Activated CD4-positive, alpha-beta T cell treated with anti-CD3 and anti-CD28 coated beads, Interleukin-2, amount 50 U/mL, for 48 hours (primary cell): ENCODE measurements around the gene HLA-DMA.
"Not testable (repeated sequence)": the region's sequence is repeated elsewhere in the genome, so short reads cannot be mapped to it uniquely, and the experiment has no call there.

Experiments
- DNase-seq, 2 experiments: peaks; one replicate each; pipeline ENCODE4 v3.0.0-alpha.2; 2020

The HLA-DMA gene

DNA sequence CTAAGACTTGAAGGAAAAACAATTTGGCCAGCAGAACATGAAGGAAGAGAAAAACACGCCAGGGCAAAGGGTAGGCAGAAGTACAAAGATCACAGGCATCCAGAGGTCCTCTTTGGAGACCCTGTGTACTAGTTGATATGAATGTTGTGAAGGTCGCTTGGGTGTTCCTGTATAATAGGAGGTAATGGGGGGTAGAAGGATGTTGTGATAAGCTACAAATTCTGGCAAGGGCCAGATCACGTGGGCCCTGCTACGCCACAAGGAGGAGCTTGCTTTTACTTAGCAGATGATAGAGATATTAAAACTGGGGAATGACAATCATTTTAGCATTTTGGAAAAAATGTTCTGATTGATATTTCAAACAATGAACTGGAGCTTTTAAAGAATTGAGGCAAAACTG is 878 bp upstream of the HLA-DMA start:
- no peak for DNase-seq

DNA sequence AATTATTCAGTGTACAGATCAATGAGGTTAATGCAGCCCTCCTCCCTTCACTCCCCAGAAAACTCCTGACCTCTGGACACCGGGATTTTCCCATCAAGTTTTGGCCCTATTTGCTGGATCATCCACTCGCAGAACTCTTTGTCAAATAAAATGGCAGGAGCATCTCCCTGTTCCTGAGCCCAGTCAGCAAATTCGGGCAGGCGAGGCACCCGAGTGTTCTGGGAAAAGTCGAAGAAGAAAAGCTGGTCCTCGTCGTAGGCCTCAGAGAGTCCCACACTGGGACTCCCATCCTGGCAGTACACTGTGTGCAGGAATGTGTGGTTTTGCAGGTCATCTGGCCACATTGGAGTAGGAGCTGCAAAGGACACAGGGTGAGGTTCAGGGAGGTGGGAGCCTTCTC is 2.4 kb downstream of the HLA-DMA start:
- DNase-seq, result no peak

DNA sequence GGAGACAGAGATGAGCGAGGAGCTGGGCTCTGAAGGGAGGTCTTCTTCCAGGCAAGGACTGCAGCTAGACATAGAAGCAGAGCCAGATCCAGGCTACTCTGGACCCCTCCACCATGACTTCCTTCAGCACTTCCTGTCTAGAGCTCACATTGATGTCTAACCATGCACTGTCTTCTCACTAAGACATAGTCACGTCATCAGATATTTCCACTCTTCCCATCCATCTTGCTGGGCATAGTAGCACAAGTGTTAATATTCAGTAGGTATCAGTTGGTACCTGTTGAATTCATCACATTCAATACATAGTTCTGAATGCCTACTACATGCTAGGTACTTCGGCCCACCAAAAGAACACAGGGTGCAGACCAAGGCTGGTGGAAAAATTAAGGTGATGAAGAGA is 2.9 kb downstream of the HLA-DMA start:
- DNase-seq, result no peak

DNA sequence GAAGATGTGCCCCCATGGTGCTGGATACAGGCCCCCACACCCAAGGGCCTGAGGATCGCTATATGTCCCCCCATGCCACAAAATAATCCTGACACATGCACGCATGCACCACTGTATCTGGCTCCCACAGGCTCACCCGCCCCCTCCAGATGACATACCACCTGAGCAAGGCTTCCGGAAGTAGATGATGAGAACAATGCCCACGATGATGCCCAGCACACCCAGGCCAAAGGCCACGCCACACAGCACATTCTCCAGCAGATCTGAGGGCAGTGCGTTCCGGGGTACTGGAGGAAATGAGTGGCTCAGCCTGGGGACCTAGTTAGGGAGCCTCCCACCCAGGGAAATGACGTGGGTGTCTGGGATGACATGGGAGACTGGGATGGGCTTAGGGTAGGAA is 3.8 kb downstream of the HLA-DMA start:
- no peak for DNase-seq

DNA sequence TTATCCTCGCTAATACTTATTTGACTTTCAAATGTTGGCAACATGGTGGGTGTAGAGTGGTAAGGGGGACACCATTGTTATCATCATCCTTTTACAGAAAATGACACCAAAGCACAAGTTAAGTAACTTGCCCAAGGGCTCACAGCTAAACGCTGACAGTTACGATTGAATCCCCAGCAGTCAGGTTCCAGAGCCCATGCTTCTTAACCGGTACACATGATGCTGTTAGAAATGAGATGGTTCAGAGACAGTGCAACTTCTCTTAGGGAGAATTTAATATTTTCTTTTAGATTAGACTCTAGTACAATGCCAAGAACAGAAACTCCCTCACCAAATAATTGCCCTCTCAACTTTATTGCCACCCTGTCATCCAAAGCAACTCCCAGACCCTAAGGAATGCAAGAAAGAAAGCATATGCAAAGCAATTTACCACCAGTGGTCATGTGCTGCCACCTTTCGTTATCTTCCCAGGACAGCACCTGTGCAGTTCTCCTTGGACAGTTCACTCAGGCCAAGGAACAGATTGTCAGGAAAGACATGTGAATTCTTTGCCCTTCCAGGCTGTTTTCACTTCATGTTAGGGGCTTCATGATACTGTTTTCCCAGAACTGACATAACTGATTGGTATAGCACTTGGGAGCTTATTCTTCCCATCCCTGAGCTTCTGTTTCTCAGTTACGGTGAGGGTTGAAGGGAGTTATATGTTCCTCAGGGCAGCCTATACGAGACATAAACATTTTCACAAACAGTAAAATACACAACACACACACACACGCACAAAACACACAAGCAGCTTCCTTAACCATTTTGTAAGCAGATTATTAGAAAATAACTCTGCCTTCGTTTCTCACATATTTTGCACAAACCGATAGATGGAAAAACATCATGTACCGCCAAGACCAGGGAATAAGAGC is 5.1 kb downstream of the HLA-DMA start:
- DNase-seq, result peak in 1 of 2 experiments; percentile 39

DNA sequence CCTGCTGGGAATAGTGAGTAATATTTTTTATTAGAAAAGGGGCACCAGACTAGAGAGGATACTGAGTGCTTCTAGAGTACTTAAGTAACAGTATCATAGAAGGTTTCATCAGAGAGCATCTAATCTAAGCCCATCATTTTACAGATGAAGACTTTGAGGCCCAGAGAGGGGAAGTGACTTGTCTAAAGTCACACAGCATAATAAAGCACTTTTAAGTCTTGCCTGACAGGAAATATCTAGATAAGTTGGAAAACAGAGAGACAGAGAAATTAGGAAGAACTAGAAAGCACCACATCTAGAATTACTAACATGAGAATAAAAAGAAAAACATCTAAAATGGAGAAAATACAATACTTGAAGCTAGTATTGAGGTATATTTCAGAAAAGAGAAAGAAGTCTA is 6.0 kb downstream of the HLA-DMA start:
- no peak for DNase-seq

DNA sequence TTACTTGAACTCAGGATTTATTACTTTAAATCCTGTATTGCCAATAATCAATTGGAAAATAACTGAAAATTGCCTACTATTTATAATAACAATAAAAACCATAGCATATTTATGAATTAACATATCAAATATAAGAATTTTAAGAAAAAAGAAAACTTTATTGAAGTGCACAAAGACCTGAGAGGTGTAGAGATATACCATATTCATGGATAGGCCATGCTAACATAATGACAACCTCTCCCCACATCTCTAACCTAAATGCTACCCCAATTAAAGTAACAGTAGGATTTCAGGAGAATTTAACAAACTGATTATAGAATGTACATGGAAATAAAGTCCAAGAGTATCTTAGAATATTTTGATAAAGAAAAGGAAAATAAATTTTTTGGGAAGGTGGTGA is 6.9 kb downstream of the HLA-DMA start:
- DNase-seq, result no peak

DNA sequence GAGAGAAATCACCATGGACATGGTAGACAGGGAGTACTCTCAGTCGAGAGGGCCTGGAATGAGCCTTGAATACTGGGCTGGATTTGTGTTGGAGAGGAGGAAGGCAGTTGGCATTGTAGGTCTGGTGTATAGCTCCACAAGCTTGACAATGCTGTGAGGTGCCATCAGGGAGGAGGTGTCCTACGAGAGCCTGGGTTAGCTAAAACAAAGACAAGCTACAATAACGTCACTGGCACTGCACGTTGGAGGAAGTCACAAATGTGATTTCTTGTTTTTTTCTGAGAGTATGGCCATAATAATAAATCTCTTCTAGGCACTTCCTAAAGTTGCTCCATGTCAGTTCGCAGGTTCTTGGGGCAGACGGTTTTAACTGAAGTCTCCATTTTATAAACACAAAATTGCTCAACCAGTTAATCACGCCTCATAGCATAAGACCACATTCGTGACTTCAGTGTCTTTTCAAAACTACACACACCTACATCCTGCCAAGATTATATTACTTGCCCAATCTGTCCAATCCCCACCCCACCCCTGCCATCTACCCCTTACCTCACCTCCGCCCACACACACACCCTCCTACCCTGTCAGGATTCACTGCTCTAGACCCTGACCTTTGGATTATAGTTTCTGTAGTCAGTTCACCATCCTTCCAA is 7.7 kb downstream of the HLA-DMA start:
- DNase-seq, result peak in 1 of 2 experiments; percentile 32

DNA sequence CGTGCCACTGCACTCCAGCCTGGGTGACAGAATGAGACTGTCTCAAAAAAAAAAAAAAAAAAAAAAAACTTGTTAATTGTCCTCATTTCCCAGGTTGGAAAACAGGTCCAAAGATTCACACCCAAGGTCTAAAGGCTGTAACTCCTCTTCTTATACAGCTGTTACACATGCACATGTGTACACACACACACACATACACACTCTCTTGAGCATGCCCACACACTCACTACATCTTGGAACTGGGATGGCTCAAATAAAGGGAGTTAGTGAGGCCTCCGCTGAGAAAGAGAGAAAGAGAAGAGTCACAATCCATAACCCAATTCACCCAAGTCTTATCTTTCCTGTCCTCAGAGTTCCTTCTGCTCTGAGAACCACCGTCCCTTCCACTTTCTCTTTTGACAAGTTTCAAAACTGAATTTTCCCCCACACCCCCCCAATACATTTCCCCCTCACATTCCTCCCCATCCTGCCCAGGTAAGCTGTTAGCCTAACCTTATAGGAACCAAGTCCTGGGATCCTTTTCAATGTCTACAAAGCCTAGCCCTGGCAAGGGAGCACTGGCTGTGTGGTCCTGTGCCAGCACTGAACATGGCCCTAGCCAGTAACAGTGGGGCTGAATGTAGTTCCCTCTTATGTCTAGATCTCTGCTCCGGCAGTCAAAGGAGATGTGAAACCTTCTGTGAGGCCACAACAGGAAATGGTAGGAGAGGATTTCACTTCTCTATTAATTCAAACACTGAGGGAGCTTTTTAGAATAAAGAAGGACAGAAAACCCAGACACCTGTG is 8.8 kb downstream of the HLA-DMA start:
- DNase-seq, result peak; percentile 33 to 38

DNA sequence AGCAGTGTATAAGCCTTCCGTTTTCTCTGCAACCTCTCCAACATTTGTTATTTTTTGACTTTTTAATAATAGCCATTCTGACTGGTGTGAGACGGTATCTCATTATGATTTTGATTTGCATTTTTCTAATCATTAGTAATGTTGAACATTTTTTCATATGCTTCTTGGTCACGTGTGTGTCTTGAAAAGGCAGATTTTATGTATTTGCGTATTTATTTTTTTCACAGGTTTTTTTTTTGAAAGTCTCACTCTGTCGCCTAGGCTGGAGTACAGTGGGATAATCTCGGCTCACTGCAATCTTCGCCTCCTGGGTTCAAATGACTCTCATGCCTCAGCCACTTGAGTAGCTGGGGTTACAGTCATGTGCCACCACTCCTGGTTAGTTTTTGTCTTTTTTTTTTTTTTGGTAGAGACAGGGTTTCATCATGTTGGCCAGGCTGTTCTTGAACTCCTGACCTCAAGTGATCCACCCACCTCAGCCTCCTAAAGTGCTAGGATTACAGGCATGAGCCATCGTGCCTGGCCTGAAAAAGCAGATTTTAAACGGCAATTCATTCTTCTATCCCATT is 10.3 kb downstream of the HLA-DMA start:
- not testable (repeated sequence) for DNase-seq

DNA sequence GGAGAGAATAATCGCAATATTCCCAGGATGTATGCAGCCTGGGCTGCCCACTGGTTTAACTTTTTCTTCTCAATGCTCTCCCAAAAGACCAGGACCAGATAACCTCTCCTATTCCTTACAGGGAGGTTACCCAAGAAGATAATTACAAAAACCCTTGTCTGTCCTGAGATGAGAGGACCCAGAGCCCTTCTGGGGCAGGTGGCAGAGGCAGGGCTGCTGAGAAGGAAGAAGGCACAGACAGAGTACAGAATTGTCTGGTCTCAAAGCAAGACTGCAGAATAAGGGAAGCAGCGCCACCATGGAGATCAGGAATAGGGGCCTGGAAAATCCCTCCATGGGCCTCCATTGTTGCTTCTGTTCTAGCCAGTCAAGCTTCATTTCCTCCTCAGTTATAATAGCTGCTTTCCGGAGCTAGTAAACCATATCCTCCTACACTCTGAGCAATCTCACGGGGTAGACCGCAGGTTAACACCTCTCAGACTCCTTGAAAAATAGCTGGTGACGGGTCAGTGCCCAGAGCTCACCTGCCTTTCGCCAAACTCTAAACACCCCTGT is 11.6 kb downstream of the HLA-DMA start:
- peak; percentile 37 to 51 for DNase-seq

DNA sequence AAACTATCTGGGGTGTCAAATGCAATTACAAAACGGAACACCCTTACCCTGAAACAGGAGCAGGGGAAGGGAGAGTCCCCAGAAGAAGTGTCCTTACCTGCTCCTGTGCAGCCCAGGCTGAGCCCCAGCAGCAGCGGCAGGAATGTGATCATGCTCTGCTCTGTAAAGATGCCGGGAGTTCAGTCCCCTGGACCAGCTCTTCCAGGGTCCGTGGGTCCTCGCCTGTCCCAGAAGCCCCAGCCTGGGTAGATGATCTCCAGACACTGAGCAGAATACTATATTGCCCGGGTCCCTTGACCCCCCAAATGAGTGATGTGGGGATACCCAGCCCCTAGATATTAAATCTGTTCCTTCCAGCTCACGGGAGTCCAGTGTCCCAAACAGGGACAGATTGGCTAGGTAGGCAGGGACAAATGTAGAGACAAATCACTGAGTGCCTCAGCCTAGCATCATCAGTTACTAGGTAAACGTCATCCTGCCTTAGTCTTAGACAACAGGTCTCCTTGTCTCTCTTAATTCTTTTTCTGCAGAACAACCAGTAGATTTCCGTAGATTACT is 12.2 kb downstream of the HLA-DMA start, which contains the start of gene HLA-DMB:
HLA-DMB (minus strand) TSS at position 373 of the 558 bp plus-strand sequence; CDS start at position 152, 221 bp downstream.
- DNase-seq, result peak; percentile 25 to 41

DNA sequence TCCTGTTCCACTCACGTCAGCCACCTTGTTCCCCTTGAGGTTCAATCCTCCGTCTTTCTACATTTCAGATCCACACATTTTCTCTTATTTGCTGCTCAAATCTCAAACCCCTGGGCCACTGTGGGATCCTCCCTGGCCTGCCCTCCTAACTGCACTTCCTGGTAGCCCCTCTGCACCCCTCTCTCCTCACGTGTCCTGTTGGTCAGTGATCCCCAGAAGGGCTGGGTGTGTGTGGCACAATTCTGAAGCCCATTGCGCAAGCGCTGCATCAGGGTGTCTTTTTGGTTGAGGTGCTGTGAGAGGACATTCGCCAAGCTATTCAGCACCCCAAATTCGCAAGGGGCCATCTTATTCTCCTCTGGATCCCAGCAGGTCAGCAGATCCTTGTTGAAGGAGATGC is 14.4 kb downstream of the HLA-DMA start:
- no peak for DNase-seq

DNA sequence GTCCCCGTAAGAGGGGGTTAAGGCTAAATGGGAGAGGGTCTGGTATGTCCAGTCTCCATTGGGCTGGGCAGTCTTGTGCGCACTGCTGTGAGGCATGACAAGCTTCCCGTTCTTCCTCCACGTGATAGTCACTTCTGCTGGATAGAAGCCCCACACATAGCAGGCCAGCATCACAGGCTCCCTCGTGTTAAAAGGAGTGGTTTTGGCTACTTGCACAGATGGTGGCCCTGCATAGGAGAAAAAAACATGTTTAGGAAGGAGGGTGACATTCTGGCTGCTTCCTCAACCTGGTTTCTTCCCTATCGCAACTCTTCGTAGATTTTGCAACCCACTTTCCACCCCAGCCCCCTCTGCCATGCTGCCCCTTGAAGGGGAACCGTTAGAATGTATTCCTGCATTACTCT is 15.7 kb downstream of the HLA-DMA start:
- no peak for DNase-seq

DNA sequence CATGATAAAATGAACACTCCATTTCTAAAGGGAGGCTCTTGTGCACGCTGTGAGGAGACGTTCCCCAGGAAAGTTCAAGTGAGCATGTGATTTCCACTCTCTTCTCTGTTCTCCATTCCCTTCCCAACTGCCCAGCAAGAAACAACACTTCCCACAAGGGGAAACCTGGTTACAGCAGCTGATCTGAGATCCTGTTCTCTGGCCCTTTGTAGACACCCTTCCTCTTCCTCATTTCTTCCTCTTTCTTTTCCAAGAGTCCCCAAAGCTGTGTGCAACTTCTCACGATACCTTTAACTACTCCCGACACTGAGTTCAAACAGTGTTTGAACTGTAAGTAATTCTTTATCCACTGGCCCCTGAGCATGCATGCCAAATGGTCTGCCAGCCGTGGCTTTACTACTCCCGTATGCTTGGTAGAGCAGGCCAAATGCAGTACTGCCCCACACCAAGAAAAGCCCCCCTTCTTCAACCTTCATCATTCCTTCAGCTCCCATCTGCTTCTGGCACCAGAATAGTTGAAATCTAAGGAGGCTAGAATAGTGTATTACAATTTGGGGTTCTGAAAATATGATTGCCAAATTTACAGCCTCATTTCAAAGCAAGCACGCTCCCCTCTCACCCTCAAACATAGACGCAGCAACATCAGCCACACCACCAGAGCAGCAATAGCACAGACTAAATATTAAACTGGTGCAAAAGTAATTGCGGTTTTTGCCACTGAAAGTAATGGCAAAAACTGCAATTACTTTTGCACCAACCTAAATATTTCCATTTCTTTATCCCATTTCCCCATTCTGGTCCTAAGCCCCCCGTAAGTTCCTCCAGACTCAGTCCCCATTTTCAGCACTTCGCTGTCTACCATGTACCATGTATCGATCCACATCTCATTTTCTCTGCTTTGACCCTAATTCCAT is 16.4 kb downstream of the HLA-DMA start:
- no peak for DNase-seq

DNA sequence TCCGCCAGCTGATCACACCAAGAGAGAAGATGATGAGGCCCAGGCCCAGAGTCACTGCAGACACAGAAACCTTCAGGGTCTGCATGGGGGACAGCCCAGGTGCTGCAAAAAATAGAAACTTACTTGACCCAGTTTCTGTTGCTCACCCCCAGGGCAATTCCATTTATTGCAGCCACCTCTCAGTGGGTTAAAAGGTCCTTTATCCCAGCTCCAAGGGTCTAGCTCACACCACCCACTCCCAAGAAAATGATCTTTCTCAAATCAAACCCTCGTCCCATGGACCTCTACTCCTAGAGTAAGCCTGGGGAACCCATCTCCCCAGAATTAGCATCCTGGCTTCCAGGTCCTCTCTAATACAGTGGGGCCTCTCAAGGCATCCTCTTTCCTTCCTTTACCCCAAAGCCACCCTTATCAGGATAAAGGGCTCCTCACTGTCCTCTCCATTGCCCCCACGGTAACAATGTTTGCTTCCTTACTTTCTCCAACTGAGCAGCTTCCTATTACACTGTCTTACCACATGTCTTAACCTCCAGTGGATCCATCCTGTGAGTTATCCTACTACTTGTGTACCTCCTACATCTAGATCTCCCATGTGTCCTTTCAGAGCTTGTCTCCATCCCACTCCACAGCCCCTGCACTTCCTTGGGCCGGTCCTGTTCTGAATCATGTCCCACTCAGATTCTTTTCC is 17.2 kb downstream of the HLA-DMA start:
- no peak for DNase-seq

DNA sequence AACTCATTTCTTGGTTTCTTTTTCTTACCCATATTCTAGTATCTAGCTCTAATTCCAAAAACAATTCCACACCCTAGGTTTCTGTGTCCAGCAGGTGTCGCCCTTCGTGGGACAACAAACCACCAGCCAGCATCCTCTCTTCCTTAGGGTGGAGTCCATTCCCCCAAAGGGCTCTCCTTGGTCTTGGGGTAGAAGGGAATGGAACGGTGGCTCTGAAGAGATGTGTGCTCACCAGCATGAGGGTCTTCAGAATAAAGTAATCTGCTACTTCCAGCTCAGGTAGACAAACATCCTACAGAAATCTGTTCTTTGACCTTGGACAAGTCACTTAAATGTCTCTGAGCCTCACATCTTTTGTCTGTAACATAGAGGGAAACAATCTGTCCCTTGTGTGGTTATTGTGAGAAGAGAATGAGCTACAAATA is 19.2 kb downstream of the HLA-DMA start:
- DNase-seq, result peak; percentile 84 to 88

DNA sequence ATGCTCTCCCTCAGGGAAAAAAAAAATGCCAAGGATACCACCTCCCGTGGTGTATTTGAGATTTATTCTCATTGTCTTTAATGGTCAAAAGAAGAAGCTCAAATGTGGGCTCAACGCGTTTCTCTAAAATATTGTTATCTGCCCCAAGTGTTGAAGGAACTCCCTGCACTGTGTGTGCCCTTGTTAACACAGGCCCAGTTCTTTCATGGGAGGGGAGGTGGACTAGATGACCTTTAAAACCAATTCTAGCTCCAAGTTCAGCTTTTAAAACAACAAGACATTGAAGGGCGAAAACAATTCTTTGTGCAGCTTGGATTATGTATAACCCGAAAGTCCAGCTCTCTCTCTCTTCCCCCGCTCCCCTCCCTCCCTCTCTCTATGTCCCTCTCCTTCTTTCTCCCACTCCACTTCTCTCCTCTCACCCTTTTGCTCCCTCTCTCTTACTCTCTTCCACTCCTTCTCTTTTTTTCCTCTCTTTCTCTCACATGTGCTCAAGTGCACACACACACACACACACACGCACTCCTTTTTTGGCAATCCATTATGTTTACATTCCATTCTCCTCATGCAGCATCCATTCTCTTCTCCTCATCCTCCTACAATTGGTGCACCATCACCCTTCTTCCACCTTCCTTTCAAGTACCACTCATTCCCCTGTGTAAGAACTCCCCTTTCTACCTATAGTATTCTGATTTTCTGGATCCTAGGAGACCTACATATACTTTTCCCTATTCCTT is 20.6 kb downstream of the HLA-DMA start:
- DNase-seq, result no peak

DNA sequence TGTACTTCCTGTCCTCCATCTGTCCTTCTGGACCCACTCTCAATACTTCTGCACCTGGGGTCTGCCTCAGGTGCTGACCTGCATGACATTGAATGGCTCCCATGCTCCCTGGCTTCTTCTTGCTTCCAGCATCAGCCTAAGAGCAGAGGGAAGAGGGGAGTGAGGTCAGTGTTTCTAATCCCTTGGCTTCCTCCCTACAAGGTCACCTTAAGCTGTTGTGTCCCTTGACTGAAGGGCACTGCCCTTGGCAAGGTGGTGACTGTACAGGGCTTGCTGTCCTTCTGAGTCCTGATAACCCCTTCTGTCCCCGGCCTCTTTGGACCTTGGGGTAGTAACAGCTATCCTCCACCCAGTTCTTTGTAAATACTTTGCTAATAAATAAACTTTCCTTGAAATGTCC is 21.7 kb downstream of the HLA-DMA start:
- no peak for DNase-seq

DNA sequence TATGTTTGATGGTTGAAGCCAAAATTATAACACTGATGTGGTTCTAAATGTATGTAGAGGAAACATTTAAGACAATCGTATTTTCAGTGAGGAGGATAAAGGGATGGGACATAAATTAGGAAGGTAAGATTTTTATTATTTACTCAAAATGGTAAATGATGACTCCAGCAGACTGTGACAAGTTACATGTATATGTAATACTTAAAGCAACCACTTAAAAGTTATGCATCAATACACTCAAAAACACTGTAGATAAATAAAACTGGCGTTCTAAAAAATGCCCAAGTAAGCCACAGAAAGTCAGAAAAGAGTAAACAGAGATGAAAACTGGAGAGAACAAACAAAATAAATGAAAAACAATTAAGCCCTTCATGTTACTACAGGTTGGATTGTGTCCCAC is 30.8 kb downstream of the HLA-DMA start:
- DNase-seq, result no peak
